Activated naive CD8-positive, alpha-beta T cell treated with anti-CD3 and anti-CD28 coated beads, Interleukin-2, amount 50 U/mL, for 24 hours (primary cell): ENCODE measurements around the gene ZMYM5.
"Not testable (repeated sequence)": the region's sequence is repeated elsewhere in the genome, so short reads cannot be mapped to it uniquely, and the experiment has no call there.

Experiments used
- ATAC-seq: fragments of 150-1000 bp; cut with Tn5 transposase; one replicate; pipeline ENCODE4 v1.10.0; 2021
- DNase-seq: peaks from one replicate; pipeline ENCODE4 v3.0.0; 2021
- H3K27ac Mint-ChIP-seq: one replicate; pipeline ENCODE4 v1.8.0; 2021; ENCODE audit warnings: mild to moderate bottlenecking, mixed read lengths
- H3K27me3 Mint-ChIP-seq: one replicate; pipeline ENCODE4 v1.8.0; 2021; ENCODE audit warnings: mixed read lengths
- H3K36me3 Mint-ChIP-seq: one replicate; pipeline ENCODE4 v1.8.0; 2021; ENCODE audit warnings: low read depth, mixed read lengths
- H3K4me1 Mint-ChIP-seq: one replicate; pipeline ENCODE4 v1.8.0; 2021; ENCODE audit warnings: mixed read lengths
- H3K4me3 Mint-ChIP-seq: one replicate; pipeline ENCODE4 v1.8.0; 2021; ENCODE audit warnings: mild to moderate bottlenecking, moderate library complexity, mixed read lengths
- H3K9me3 Mint-ChIP-seq: one replicate; pipeline ENCODE4 v1.8.0; 2021; ENCODE audit warnings: mixed read lengths

ZMYM5 gene

DNA sequence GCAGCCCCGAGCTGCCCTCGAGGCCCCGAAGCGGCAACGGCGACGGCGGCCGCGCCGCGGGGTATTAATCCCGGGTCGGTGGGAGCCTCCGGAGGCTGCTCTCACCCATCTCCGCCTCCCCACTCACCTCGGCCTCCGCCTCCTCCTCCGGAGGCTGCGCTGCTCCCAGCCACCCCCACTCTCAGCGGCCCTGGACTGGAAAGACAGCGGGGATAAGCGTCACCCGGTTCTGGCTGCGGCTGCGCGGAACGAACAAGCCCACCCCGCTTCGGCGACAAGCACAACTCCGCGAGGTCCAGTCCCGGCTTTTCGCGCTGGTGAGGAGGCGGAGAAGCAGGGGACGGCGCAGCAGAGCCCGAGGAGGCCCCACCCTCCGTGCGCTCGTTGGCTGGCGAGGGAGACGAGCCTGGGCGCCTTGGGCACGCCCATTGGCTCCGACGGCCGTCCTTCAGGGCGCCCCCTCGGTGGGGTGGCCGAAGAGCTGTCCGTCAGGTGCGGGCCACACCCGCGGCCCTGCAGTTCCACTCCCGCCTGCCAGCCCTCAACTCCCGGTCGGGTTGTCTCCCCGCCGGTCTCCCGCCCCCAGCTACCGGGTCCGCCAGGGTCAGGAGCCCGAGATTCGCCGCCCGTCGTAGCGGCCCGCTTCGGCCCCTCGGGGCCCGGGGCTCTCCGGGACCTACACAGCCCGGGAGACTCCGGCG is at the start of gene ZMYM5:
ZMYM5 (minus strand) TSS at position 327 of the 701 bp plus-strand sequence. CDS start 11,469 bp downstream, outside the sequence.
- peak; percentile 97 for DNase-seq
- no peaks in the 10 kb centered on the region for H3K27me3 Mint-ChIP-seq

DNA sequence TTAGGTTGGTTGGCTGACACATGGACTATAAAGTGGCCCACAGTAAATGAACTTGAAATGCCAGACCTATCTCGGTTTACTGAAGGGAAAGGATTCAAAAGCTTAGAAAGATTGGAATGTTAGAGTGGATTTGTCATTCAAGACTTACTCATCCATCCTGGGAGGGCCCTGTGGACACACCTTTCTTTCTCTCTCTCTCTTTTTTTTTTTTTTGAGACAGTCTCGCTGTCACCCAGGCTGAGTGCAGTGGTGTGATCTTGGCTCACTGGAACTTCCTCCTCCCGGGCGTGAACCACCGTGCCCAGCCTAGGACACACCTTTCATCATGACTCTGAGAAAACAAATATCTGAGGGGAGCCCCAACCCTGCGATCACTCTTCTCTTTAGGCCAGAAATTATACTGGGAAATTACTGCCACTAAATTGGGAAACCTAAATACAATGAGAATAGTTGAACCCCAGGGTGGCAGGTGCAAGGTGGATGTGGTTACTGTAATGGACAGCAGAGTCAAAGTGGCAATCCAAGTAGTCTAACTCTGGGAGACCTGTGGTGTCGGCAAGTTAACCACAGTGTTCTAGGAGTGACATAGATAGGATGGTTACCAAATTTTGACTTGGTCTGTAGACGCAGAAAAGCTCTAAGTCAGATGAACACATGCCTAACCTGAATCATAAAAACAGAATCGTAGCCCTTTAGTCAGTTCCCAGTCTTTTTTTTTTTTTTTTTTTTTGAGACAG is 47.1 kb upstream of the ZMYM5 start:
- DNase-seq: no peak
- H3K36me3 Mint-ChIP-seq: no peaks in the 10 kb centered on the region
- H3K27me3 Mint-ChIP-seq: no peaks in the 10 kb centered on the region
- H3K4me1 Mint-ChIP-seq: no peaks in the 10 kb centered on the region
- no peak overlapping the region for H3K4me3 Mint-ChIP-seq
- no peaks in the 10 kb centered on the region for H3K9me3 Mint-ChIP-seq
- no peak for ATAC-seq
- no peak overlapping the region for H3K27ac Mint-ChIP-seq

More for the DNA sequence above, at the start of gene ZMYM5:
- Mint-ChIP-seq H3K27ac (peak within 1 kb of the TSS; percentile 94), H3K9me3 (no peaks in the 10 kb centered on the region), H3K36me3 (peaks cover 23% of the 10 kb centered on the region), H3K4me1 (peaks cover 42% of the 10 kb centered on the region), H3K4me3 (peak within 1 kb of the TSS; percentile 92)
- ATAC-seq: peak; percentile 94

DNA sequence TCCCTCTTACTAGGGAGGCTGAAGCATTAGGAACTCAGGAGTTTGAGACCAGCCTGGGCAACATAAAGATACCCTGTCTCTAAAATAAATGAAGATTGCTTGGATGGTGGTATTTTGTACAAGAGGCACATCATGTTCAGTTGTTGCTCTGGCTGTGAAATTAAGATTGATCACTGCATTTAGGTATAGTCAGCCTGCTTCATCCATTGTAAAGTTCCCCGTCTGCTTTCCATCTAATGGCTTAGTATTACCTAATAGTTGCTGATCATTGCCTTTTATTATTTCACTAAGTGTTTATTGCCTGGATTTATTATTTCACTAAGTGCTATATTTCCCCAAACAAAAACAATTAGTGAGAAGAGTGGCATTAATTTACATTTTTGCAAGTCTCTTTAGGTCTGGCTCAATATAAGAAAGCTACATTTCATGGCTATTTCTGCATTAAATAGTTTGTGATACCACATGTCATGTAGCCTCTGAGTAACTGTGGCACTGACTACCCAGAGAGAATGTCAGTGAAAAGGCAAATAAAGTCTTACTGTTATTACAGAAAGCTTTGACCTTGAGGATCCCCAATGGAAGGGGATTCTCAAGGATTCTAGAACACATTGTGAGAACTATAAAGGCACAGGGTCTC is 45.0 kb upstream of the ZMYM5 start:
- no peaks in the 10 kb centered on the region for H3K27me3 Mint-ChIP-seq
- DNase-seq: no peak
- no peaks in the 10 kb centered on the region for H3K4me1 Mint-ChIP-seq
- no peak overlapping the region for H3K27ac Mint-ChIP-seq
- no peak overlapping the region for H3K4me3 Mint-ChIP-seq
- H3K36me3 Mint-ChIP-seq: no peaks in the 10 kb centered on the region
- no peak for ATAC-seq
- no peaks in the 10 kb centered on the region for H3K9me3 Mint-ChIP-seq

DNA sequence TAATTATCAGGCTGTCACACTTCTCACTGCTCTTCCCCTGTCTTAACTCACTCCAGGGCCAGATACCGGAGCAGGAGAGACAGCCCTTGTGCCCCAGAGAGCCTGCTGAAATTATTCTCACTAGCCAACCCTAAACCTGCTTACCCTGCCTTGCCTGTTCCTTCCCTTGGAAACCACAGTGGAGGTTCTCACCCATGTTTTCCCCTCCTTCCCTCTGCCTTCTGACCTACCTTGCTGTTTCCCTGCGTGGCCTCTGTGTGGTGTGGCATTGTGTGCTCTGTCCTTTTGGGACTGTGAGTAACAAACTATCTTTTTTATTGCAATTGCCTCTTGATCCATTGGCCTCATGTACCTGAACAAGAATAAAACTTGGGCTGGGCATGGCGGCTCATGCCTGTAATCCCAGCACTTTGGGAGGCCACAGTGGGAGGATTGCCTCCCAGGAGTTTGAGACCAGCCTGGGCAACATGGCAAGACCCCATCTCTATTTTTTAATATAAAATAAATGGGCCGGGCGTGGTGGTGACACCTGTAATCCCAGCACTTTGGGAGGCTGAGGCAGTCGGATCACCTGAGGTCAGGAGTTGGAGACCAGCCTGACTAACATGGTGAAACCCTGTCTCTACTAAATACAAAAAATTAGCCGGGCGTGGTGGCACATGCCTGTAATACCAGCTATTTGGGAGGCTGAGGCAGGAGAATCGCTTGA is 42.2 kb upstream of the ZMYM5 start:
- H3K36me3 Mint-ChIP-seq, H3K4me3 Mint-ChIP-seq, H3K27me3 Mint-ChIP-seq, ATAC-seq, H3K9me3 Mint-ChIP-seq, DNase-seq, H3K27ac Mint-ChIP-seq, H3K4me1 Mint-ChIP-seq: not testable (repeated sequence)

DNA sequence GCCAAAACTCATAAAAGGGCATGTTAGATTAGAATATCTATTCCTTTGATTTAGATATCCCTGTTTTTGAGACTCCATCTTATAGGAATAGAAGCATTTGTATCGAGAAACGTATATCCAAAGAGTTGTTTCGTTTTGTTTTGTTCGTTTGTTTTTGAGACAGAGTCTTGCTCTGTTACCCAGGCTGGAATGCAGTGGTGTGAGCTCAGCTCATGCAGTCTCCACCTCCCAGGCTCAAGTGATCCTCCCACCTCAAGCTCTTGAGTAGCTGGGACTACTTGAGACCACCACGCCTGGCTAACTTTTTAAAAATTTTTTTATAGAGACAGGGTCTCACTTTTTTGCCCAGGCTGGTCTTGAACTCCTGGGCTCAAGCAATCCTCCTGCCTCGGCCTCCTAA is 26.6 kb upstream of the ZMYM5 start:
- Mint-ChIP-seq H3K36me3 (no peaks in the 10 kb centered on the region), H3K27ac (no peak overlapping the region), H3K9me3 (no peaks in the 10 kb centered on the region), H3K4me1 (no peaks in the 10 kb centered on the region), H3K4me3 (no peak overlapping the region), H3K27me3 (no peaks in the 10 kb centered on the region)
- ATAC-seq: no peak
- no peak for DNase-seq

DNA sequence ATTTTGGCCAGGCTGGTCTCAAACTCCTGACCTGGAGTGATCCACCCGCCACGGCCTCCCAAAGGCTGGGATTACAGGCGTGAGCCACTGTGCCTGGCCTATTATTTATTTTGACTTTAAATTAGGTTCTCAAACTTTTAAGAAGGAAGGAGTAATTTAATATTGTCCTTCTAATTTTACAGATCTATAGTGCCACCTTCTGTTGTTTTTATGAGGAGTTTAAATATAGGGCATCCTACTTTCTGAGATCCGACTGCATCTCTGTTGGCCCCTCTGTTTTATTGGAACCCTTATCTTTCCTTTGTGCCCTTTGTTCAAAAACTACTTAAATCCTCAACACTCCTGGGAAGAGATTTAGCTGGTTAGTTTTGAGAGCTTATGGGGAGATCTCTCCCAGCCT is 25.4 kb upstream of the ZMYM5 start:
- Mint-ChIP-seq H3K4me3 (no peak overlapping the region), H3K9me3 (no peaks in the 10 kb centered on the region), H3K4me1 (no peaks in the 10 kb centered on the region), H3K27ac (no peak overlapping the region), H3K36me3 (no peaks in the 10 kb centered on the region), H3K27me3 (no peaks in the 10 kb centered on the region)
- DNase-seq (no peak), ATAC-seq (no peak)

DNA sequence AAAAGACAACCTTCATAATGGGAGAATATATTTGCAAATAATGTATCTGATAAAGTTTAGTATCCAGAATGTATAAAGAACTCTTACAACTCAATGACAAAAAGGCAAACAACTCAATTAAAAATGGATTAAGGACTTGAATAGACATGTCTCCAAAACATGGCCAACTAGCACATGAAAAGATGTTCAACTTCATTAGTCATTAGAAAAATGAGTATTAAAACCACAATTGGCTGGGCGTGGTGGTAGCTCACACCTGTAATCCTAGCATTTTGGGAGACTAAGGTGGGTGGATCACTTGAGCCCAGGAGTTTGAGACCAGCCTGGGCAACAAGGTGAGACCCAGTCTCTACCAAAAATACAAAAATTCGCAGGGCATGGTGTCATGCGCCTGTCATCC is 18.8 kb upstream of the ZMYM5 start:
- no peaks in the 10 kb centered on the region for H3K4me1 Mint-ChIP-seq
- no peaks in the 10 kb centered on the region for H3K36me3 Mint-ChIP-seq
- no peak overlapping the region for H3K4me3 Mint-ChIP-seq
- no peak overlapping the region for H3K27ac Mint-ChIP-seq
- no peaks in the 10 kb centered on the region for H3K27me3 Mint-ChIP-seq
- DNase-seq (no peak), ATAC-seq (no peak)
- H3K9me3 Mint-ChIP-seq: no peaks in the 10 kb centered on the region

DNA sequence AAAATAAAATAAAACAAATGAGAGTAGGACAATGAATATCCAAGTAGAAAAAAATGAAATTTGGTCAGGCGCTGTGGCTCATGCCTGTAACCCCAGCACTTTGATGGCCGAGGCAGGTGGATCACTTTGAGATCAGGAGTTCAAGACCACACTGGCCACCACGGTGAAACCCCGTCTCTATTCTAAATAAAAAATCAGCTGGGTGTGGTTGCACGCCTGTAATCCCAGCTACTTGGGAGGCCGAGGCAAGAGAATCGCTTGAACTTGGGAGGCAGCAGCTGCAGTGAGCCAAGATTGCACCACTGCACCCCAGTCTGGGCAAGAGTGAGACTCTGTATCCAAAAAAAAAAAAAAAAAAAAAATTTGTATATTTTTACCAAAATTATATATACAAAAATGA is 18.2 kb upstream of the ZMYM5 start:
- no peaks in the 10 kb centered on the region for H3K4me1 Mint-ChIP-seq
- no peaks in the 10 kb centered on the region for H3K9me3 Mint-ChIP-seq
- H3K27ac Mint-ChIP-seq: no peak overlapping the region
- no peak overlapping the region for H3K4me3 Mint-ChIP-seq
- no peaks in the 10 kb centered on the region for H3K27me3 Mint-ChIP-seq
- DNase-seq: no peak
- no peaks in the 10 kb centered on the region for H3K36me3 Mint-ChIP-seq
- no peak for ATAC-seq

DNA sequence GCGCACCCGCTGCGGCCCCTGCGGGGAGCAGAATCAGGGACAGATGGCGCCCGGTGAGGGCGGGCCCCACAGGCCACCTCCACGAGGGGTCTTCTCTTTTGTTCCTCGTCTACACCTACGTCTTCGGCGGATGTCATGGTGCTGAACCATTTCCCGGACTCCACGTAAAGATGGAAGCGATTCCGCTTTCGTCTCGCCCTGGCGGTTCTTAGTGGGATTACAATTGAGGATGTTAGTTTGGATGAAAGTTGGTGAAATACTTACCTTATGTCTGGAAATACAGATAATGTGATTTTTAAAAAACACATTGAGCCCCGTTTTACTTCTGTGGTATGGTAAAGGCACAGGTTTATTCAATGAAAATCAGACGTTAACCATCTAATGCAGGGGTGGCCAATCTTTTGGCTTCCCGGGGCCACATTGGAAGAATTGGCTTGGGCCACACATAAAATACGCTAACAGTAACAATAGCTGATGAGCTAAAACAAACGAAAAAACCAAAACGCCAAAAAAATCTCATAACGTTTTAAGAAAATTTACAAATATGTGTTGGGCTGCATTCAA is 1.4 kb upstream of the ZMYM5 start:
- ATAC-seq (peak; percentile 2), DNase-seq (peak; percentile 73)
- Mint-ChIP-seq H3K27ac (peak overlapping the region; percentile 89), H3K9me3 (no peaks in the 10 kb centered on the region), H3K36me3 (peaks cover 14% of the 10 kb centered on the region), H3K27me3 (no peaks in the 10 kb centered on the region), H3K4me3 (peak overlapping the region; percentile 78), H3K4me1 (peaks cover 34% of the 10 kb centered on the region)

DNA sequence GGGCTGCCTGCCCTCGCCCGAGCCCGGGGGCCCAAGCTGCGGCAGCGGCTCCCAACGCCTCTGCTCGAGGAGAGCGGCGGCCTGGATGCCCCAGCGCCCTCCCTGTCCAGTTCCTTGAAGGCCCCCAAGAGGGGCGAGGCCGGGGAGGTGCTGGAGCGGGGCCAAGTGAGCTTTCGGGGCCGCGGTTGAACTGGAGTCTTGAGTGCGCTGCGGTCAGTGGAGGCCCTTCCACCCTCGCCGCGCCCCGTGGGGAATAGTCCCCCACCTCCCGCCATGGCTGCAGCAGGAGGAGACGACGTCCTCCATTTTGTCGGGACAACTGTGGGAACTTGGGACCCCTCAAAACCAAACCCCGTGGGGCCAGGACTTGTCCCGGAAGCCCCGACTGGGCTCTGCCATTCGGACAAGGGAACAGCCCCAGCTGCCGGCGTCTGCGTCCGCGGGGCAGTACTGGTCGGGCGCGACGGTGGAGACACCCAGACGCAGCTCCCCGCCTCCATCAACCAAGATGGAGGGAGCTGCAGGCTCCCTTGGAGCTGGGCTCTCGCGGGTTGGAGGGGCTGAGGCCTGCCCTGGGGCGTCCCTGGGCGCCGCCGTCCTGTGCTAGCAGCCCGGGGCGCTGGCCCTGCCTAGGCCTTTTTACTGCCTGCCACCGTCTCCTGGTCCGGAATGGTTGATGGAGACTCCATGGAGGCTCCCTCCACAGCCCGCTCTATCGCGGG is 736 bp upstream of the ZMYM5 start:
- Mint-ChIP-seq H3K4me3 (peak overlapping the region; percentile 78), H3K36me3 (peaks cover 16% of the 10 kb centered on the region), H3K27me3 (no peaks in the 10 kb centered on the region), H3K9me3 (no peaks in the 10 kb centered on the region), H3K4me1 (peaks cover 35% of the 10 kb centered on the region), H3K27ac (peak overlapping the region; percentile 89)
- DNase-seq (peak; percentile 70), ATAC-seq (peak; percentile 18)

DNA sequence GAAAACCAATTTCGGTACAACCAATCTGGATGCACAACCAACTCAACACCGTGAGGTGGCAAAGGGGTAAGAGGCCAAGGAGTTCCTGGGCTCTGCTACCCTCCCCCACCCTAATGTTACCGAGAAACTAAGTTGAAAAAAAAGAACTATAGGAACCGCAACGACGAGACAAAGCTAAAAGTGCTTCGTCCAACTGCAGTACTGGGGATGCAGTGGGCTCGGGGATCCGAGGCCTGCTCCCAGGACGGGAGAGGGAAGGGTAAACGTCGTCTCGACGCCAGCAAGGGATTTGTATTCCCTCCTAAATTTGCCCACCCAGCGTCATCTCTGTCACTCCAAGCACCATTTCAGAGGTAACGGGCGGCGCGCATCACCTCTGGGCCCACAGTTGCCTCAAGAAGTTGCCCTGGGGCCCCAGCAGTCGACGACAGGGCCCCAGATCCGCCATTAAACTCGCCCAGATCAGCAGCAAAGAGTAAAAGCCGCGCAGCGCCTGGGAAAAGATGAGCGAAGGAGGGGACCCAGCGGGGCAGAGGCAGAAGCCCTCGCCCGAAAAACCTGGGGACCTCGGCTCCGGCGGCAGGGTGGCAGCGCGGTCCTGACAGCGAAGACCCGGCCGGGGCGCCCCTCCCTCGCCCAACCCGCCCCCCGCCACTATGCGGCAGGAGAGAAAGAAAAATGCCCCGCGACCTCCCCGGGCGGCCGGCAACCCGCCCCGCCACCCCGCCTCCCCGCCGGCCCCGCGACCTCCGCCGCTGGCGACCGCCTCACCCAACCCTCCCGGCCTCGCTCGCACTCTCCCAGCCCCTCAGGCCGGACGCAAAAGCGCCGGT is 752 bp downstream of the ZMYM5 start:
- peaks cover 39% of the 10 kb centered on the region for H3K4me1 Mint-ChIP-seq
- no peaks in the 10 kb centered on the region for H3K27me3 Mint-ChIP-seq
- no peak for ATAC-seq

DNA sequence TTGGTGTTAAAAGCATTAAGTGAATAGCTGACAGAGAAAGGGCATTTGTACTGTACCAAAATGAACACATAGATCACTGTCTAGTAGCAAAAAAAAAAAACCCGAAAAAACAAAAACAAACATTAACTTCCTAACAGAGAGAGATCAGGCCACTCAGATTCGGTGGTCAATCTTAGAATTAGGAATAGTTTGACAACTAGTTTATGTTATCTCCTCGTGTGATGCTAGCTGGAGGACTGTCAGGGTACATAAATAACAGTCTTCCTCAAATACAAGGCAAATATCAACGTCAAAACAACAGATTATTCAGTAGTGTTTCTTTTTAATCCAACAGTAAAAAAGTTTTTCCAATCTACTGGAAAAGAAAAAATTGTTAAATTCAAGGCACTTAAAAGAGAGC is 1.7 kb downstream of the ZMYM5 start:
- ATAC-seq: no peak
- H3K4me1 Mint-ChIP-seq: peaks cover 42% of the 10 kb centered on the region
- peak overlapping the region; percentile 94 for H3K27ac Mint-ChIP-seq
- no peaks in the 10 kb centered on the region for H3K27me3 Mint-ChIP-seq
- DNase-seq: no peak
- H3K4me3 Mint-ChIP-seq: peak overlapping the region; percentile 92
- H3K9me3 Mint-ChIP-seq: peaks cover 4% of the 10 kb centered on the region
- peaks cover 32% of the 10 kb centered on the region for H3K36me3 Mint-ChIP-seq

More for the DNA sequence above, 752 bp downstream of the ZMYM5 start:
- Mint-ChIP-seq H3K27ac (peak overlapping the region; percentile 94), H3K4me3 (peak overlapping the region; percentile 92), H3K36me3 (peaks cover 24% of the 10 kb centered on the region), H3K9me3 (no peaks in the 10 kb centered on the region)
- peak; percentile 48 for DNase-seq
